Midbrain (tissue), 1 donor: Measurements from ENCODE around the gene MPHOSPH9.
A peak's percentile ranks its signal among the peaks of the same experiment; 100 is the strongest.
"Not testable (repeated sequence)": the region's sequence is repeated elsewhere in the genome, so short reads cannot be mapped to it uniquely, and the experiment has no call there.

Source experiments
- DNase-seq: peaks from one replicate; lab custom pipeline; 2025; lab: John Stamatoyannopoulos, UW

The MPHOSPH9 gene

GRCh38 chr12:123225443-123225842 is 7.5 kb downstream of the MPHOSPH9 start:
- DNase-seq: no peak

GRCh38 chr12:123223241-123223668 is 9.7 kb downstream of the MPHOSPH9 start:
- DNase-seq: no peak

- DNase-seq: not testable (repeated sequence)
Observed at GRCh38 chr12:123207815-123208214, 25.1 kb downstream of the MPHOSPH9 start.

- DNase-seq: not testable (repeated sequence)
Observed at GRCh38 chr12:123206794-123207193, 26.1 kb downstream of the MPHOSPH9 start.

- no peak for DNase-seq
Observed at GRCh38 chr12:123200414-123200813, 32.5 kb downstream of the MPHOSPH9 start.

GRCh38 chr12:123199936-123200335 is 33.0 kb downstream of the MPHOSPH9 start:
- no peak for DNase-seq

- DNase-seq: no peak
Observed at GRCh38 chr12:123187637-123188036, 45.3 kb downstream of the MPHOSPH9 start.

GRCh38 chr12:123180171-123180570 is 52.8 kb downstream of the MPHOSPH9 start:
- no peak for DNase-seq

- DNase-seq: no peak
Observed at GRCh38 chr12:123171967-123172366, 61.0 kb downstream of the MPHOSPH9 start.

GRCh38 chr12:123167329-123167728 is 65.6 kb downstream of the MPHOSPH9 start:
- DNase-seq: no peak

- DNase-seq: no peak
Observed at GRCh38 chr12:123165537-123165936, 67.4 kb downstream of the MPHOSPH9 start.

- DNase-seq: no peak
Observed at GRCh38 chr12:123164710-123165261, 68.2 kb downstream of the MPHOSPH9 start.

- DNase-seq: no peak
Observed at GRCh38 chr12:123164222-123164621, 68.7 kb downstream of the MPHOSPH9 start.

GRCh38 chr12:123163227-123163626 is 69.7 kb downstream of the MPHOSPH9 start:
- DNase-seq: no peak

- no peak for DNase-seq
Observed at GRCh38 chr12:123160801-123161487, 72.0 kb downstream of the MPHOSPH9 start.

- no peak for DNase-seq
Observed at GRCh38 chr12:123153906-123154305, 79.0 kb downstream of the MPHOSPH9 start.

- no peak for DNase-seq
Observed at GRCh38 chr12:123152833-123153232, 80.1 kb downstream of the MPHOSPH9 start.

GRCh38 chr12:123151457-123152454 is 81.2 kb downstream of the MPHOSPH9 start:
- DNase-seq: no peak

- DNase-seq: peak; percentile 57
Observed at GRCh38 chr12:123150744-123151456, 82.0 kb downstream of the MPHOSPH9 start, which contains the start of gene PITPNM2. Gene PITPNM2 (minus strand): TSS chr12:123151090. CDS start chr12:123034590, 116,500 bp downstream.

GRCh38 chr12:123150275-123150743 is 82.6 kb downstream of the MPHOSPH9 start:
- DNase-seq: no peak

- DNase-seq: no peak
Observed at GRCh38 chr12:123149501-123150274, 83.3 kb downstream of the MPHOSPH9 start.
